ENCODE data around the gene BPIFB3. TPM values are rescaled to one million over a fixed set of nuclear protein-coding genes. Genes with fewer than 3 reads are reported as not detected.

BPIFB3 gene
- total RNA-seq, 4 donors from 2014 or later = not detected

DNA sequence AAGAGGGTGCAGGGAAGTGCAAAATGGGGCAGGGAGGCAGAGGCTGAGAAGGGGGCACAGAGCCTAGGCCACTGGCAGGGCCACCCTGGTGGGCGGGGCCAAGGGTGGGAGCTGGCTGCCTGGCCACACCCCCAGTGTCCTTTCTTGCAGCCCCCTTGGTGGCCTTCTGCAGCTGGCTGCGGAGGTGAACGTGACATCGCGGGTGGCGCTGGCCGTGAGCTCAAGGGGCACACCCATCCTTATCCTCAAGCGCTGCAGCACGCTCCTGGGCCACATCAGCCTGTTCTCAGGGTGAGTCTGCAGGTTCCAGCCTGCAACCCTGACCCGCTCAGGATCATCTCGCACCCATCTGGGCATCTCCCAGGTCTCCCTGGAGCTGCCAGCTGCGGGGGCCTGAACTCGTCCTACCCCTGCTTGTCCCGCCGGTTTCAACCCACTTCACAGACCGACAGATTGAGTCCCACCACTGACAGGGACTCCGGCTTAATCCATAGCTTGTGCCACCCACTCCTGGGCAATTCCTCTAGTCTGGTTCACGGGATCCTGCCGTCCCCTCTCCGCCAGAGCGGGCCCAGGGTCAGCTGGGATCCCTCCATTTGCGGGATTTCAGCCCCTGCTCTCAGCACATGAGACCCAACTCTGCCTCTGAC is 6.2 kb downstream of the BPIFB3 start:
- H3K9me3 ChIP-seq = no peaks in the 10 kb centered on the region
- TF ChIP-seq, protein P1, sequence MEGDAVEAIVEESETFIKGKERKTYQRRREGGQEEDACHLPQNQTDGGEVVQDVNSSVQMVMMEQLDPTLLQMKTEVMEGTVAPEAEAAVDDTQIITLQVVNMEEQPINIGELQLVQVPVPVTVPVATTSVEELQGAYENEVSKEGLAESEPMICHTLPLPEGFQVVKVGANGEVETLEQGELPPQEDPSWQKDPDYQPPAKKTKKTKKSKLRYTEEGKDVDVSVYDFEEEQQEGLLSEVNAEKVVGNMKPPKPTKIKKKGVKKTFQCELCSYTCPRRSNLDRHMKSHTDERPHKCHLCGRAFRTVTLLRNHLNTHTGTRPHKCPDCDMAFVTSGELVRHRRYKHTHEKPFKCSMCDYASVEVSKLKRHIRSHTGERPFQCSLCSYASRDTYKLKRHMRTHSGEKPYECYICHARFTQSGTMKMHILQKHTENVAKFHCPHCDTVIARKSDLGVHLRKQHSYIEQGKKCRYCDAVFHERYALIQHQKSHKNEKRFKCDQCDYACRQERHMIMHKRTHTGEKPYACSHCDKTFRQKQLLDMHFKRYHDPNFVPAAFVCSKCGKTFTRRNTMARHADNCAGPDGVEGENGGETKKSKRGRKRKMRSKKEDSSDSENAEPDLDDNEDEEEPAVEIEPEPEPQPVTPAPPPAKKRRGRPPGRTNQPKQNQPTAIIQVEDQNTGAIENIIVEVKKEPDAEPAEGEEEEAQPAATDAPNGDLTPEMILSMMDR (IDR thresholded peaks at IDR 0.05) = no peak
- TF ChIP-seq POLR2A (IDR thresholded peaks at IDR 0.05) = no peak
- H3K4me1 ChIP-seq = peaks cover 17 to 26% of the 10 kb centered on the region in 2 donors
- H3K27ac ChIP-seq = no peak overlapping the region
- DNase-seq = no peak
- no peaks in the 10 kb centered on the region for H3K27me3 ChIP-seq
- H3K4me3 ChIP-seq (replicated peaks in 1 of 3) = no peak overlapping the region
- intact Hi-C loops (cut with DNase I) = no loop called here
- no peaks in the 10 kb centered on the region for H3K36me3 ChIP-seq
- 96 to 97% methylated on average over 17 to 20 of the region's 22 CpGs for WGBS, 2 donors

DNA sequence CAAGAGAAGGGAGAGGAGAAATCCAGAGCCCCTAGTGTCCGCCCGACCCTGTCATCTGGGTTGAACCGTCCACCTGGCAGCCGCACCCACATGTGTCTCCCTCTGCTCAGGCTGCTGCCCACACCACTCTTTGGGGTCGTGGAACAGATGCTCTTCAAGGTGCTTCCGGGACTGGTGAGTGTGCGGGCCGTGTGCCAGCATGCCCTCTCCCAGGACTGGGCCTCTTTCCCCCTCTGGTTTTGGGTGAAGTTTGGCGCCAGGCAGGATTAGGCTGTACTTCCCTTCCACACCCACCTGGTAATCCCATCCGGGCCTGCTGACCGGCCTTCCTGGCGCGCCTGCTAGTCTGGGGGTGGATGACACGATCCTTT is 7.9 kb downstream of the BPIFB3 start:
- no peaks in the 10 kb centered on the region for H3K36me3 ChIP-seq
- no peak overlapping the region for H3K27ac ChIP-seq
- no peaks in the 10 kb centered on the region for H3K27me3 ChIP-seq
- intact Hi-C loops (cut with DNase I) = no loop called here
- H3K9me3 ChIP-seq = no peaks in the 10 kb centered on the region
- no peak for TF ChIP-seq POLR2A (IDR thresholded peaks at IDR 0.05)
- TF ChIP-seq, protein P1 (IDR thresholded peaks at IDR 0.05) = no peak
- WGBS, 2 donors = 75 to 79% methylated on average over 13 to 14 of the region's 14 CpGs
- peaks cover 17 to 26% of the 10 kb centered on the region in 2 donors for H3K4me1 ChIP-seq
- DNase-seq = peak; percentile 7
- H3K4me3 ChIP-seq (replicated peaks in 1 of 3) = no peak overlapping the region

DNA sequence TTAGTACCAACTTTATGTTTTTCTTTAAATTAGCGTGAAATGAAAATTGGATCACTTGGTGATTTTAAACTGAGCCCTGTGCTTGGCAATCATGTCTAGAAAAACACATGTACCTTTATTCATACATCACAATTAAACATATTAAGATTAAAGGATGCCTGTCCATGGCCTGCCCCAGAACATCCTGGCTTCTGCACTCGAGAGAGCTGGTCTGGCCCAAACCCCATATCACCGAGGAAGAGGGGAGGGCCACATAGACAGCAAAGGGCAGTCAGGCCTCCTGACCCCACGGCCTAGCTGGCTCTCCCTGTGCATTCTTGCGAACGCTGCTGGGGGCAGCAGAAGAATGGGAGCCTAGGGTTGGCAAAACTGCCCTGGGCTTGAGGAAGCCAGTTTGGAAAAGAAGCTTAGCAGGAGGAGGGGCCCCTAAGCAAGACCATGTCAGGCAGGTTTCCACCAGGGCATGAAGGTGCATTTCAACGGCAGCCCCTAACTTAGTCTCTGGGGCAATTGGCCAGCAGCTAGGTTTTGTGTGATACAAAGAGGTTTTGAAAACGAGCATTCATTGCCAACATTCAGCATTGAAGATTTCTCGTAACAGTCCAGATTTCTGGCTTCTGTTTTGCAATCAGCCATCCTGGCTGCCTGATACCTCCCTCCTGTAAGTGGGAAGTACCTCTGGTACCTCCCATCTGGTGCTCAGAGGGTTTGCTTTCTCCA is 8.6 kb downstream of the BPIFB3 start:
- intact Hi-C loops (cut with DNase I) = no loop called here
- no peaks in the 10 kb centered on the region for H3K36me3 ChIP-seq
- H3K4me1 ChIP-seq = peaks cover 17 to 26% of the 10 kb centered on the region in 2 donors
- H3K4me3 ChIP-seq (replicated peaks in 1 of 3) = no peak overlapping the region
- no peaks in the 10 kb centered on the region for H3K27me3 ChIP-seq
- H3K9me3 ChIP-seq = no peaks in the 10 kb centered on the region
- 29 to 44% methylated on average over 9 of the region's 9 CpGs for WGBS, 2 donors
- TF ChIP-seq, protein P1 (IDR thresholded peaks at IDR 0.05) = no peak
- no peak for TF ChIP-seq POLR2A (IDR thresholded peaks at IDR 0.05)
- peak overlapping the region; percentile 21 to 56 (median 50) for H3K27ac ChIP-seq
- peak; percentile 56 to 66 for DNase-seq

DNA sequence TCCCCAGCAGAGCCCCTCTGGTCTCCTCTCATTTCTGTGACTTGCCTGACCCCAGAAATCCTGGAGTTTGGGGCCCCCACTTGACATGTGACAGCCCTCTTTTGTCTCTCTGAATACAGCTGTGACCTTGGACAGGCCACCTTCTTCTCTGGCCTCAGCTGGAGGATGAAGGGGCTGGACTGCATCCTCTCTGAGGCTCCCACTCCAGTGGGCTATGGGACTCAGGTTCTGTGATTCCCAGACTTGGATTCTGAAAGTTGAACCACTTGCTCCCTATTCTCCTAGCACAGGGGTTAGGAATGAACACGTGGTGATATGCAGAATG is 9.1 kb downstream of the BPIFB3 start:
- intact Hi-C loops (cut with DNase I) = no loop called here
- Histone ChIP-seq H3K27me3 (no peaks in the 10 kb centered on the region), H3K9me3 (no peaks in the 10 kb centered on the region), H3K27ac (peak overlapping the region; percentile 21 to 56 (median 50)), H3K4me3 (replicated peaks in 1 of 3) (no peak overlapping the region), H3K4me1 (peaks cover 17 to 26% of the 10 kb centered on the region in 2 donors), H3K36me3 (no peaks in the 10 kb centered on the region)
- DNase-seq = no peak
- TF ChIP-seq POLR2A (IDR thresholded peaks at IDR 0.05) = no peak
- TF ChIP-seq, protein P1 (IDR thresholded peaks at IDR 0.05) = no peak
- WGBS, 2 donors = 73 to 75% methylated on average over 1 of the region's 1 CpG

DNA sequence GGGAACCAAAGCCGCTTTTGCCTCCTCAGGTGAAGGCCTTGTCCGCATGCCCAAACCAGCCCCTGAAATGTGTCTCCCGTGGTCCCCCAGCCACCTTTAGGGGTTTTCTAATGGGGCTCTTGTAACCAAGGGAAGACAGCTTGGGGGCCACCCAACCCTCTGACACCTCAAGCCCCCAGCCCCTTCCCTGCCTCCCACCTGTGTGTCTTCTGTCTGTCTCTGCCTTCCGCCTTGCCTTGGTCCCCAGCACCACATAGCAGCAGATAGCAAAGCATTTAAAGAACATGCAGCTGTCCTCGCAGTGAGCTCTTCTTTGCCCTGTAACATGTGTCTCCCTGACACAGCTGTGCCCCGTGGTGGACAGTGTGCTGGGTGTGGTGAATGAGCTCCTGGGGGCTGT is 9.6 kb downstream of the BPIFB3 start:
- intact Hi-C loops (cut with DNase I) = no loop called here
- 89 to 98% methylated on average over 5 to 6 of the region's 6 CpGs for WGBS, 2 donors
- Histone ChIP-seq H3K4me3 (replicated peaks in 1 of 3) (no peak overlapping the region), H3K4me1 (peaks cover 17 to 26% of the 10 kb centered on the region in 2 donors), H3K36me3 (no peaks in the 10 kb centered on the region), H3K27me3 (no peaks in the 10 kb centered on the region), H3K9me3 (no peaks in the 10 kb centered on the region), H3K27ac (peak overlapping the region in 1 of 3 donors; percentile 56)
- DNase-seq = no peak
- TF ChIP-seq, protein P1 (IDR thresholded peaks at IDR 0.05) = no peak
- TF ChIP-seq POLR2A (IDR thresholded peaks at IDR 0.05) = no peak

All from thyroid gland (tissue), 4 donors.